NCI-H748 treated with DMSO at 0.1 percent for 48 hours (cell line): ENCODE data around the gene IDH2.
"Not testable (repeated sequence)": the region's sequence is repeated elsewhere in the genome, so short reads cannot be mapped to it uniquely, and the experiment has no call there.

Experiments used
- DNase-seq: peaks from one replicate; lab custom pipeline; 2025; lab: John Stamatoyannopoulos, UW

The IDH2 gene

DNA sequence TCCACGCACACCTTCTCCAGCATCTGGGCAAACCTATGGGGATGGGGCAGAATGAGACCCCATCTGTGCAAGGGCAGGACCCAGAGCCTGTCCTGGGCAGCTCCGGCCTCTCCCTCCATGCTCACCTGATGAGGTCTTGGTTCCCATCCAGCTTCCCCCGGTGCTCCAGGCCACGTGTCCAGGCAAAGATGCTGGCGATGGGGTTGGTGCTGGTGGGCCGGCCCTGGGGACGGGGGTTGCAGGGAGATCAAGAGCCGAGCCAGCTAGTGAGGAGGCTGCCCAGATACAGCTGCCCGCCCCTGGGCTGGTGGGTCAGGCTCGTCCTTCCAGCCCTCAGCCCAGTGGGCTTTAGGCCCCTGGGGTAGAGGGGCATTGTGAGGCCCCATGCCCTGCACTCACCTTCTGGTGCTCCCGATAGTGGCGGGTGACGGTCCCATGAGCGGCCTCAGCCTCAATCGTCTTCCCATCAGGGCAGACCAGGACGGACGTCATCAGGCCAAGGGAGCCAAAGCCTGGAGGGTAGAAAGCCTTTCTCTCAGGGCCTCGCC is 17.3 kb downstream of the IDH2 start:
- DNase-seq = no peak

DNA sequence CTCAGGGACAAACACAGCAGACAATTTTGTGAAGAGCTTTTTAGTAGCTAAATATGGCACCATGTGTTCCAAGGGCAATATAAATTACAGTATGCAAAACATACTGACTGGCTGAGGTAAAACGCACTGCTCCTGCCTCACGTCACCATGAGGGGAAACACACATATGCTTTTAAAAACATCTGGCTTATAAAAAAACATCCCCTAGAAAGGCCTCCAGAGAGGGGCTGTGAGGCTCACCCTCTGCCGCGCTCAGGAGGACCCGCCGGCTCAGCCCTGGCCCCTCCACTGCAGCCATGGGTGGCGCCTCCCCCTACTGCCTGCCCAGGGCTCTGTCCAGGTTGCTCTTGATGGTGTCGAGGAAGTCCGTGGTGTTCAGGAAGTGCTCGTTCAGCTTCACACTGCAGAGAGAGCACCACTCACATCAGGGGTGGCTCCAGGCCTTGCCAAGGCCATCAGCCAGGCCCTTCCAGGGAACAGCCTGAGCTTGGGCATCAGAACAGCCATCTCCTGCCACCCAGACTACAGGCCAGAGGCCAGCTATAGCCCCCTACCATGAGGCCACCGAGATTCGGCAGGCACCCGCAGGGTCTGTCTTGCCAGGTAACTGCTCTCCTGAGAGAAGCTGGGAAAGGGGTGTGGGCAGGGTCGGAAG is 18.2 kb downstream of the IDH2 start:
- no peak for DNase-seq

DNA sequence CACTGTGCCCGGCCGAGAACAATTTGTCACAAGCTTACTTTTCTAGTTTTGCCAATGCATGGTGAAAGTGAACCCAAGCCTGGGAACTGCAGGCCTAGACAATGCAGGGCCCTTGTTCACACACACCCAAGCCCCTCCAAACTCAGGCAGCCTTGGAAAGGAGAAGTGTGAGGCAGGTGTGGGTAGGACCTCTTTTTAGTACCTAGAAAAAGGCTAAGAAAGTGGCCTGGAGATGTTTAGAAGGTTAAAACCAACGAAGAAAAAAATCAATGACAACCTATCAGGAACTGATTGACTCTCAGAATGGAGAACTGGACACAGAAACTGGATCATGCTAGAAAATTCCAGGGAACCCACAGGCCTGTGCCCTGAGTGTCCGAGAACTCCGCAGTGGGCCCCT is 18.8 kb downstream of the IDH2 start:
- no peak for DNase-seq

DNA sequence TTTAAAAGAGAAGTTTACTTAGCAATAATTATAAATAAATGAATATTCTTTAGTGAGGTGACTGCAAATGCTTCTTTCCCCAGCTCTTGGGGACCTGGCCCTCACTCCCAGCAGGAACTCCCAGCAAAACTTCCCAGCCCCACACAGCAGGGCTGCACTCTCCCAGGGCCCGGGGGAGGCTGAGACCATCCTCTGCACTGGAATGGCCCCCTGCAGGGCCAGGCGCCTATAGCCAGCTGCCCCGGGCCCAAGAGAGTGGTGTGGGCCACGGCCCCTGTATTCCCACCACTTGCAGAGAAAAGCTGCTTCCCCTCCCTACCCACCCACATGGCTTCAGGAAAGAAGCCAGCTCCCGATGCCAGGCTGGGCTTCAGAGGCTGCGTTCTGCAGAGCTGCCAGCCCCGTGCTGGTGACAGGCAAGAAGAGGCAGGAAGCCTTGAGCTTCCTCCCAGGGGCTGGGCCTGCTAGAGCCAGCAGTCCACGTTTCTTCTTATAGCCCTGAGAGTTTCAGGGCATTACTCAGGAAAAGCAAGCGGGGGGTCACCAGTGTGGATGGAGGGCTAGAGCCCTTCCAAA is 20.0 kb downstream of the IDH2 start:
- DNase-seq = no peak

DNA sequence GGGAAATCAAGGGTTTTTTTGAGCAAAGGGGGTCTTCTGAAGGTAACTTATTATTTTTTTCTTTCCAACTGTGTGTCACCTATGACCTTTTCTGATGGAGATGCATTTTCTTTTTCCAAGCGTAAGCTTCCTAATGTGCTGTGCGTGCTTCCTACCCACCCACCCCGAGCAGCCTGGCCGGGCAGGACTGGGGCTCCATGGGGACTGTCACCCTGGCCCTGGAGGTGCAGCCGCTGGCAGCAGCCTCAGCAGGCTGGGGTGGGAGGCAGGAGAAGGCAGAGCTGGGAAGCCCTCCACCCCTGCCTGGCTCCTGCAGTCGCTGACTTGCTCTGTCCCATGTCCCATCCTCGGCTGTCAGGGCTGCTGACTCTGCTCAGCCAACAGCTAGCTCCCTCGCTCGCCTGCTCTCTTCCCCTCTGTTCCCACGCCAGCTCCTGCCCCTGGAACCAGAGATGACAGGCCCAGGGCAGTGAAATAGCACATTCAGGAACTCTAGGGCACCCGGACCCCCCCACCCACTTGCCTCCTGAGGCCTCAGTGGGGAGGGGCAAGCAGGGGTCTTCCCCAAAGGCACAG is 21.4 kb downstream of the IDH2 start:
- no peak for DNase-seq

DNA sequence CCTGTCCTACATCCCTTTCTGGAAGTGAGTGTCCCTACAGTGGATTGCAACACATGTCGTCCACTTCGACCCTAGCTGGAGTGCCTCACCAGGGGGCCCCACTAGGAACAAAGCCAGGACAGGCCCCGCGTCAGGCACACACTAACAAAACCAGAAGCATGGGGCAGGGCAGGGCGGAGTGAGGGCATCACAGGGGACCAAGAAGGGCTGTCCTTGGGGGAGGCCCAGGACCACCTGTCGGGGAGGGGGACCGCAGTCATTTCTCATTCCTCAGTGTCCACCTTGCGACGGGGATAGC is 21.9 kb downstream of the IDH2 start:
- no peak for DNase-seq

DNA sequence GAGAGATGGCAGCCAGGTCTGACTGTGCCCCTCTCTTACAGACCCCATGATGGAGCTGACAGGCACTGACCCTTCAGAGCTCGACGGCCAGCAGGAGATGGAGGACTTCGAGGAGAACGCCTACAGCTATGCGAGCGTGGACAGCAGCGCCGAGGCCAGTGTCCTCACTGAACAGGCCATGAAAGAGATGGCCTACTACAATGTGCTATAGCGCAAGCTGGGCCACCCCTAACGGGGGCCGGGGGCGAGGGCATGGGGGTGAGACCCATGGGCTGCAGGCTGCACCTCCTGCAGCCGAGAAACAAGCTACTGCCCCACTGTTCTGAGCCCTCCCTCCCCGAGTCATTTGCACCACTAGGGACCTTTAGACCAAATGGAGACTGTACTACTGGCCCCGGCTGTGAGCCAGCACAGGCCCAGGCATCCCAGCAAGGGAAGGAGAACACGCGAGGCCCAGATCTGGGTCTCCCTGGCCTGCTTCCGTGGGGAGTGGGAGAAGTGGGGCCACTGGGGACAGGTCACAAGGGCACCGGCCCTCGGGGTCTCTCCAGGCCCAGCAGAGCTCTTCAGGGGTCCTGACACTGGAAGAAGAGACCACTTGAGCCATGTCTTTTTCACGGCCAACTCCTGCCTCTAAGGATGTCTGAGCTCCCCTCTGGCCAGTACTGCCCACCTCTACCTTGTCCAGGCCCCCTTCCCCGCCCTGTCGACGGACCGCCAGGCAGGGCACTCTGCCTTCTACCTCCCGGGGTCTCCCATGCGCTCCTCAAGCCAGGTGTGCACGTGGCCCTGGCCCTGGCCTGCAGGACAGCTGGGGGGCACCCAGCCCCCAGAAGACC is 22.4 kb downstream of the IDH2 start:
- no peak for DNase-seq

DNA sequence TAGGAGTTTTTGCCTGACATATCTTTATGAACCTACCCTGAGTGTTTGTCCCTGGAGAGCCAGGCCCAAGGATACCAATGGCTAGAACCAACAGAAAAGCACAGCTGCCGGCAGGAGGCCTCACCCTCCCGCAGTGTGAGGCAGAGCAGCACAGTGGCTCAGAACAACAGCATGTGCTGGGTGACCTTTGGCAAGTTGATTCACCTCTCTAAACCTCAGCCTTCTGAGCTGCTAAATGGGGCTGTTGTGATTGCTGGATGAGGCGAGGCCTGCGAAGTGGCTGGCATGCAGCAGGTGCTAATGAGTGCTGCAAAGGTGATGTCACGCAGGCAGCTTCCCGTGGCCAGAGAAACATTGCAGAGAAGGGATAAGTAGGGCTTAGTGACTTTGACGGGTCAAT is 23.3 kb downstream of the IDH2 start:
- no peak for DNase-seq

DNA sequence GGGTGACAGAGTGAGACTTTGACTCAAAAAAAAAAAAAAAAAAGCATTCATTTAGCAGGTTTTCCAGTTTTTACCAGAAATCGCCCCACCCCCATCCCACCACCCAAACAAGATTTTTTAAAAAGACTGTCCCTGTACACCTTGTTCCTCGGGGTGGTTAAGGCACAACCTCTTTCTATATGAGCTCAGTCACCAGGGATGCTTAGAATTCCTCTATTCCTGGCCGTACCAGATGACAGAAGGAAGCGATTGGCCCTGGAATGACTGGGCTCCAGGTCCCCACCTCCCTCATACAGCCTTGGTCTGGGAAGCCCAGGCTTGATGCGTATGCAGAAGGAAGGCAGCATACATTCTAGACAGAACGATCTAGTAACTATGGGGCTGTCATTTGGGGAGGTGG is 25.6 kb downstream of the IDH2 start:
- no peak for DNase-seq

DNA sequence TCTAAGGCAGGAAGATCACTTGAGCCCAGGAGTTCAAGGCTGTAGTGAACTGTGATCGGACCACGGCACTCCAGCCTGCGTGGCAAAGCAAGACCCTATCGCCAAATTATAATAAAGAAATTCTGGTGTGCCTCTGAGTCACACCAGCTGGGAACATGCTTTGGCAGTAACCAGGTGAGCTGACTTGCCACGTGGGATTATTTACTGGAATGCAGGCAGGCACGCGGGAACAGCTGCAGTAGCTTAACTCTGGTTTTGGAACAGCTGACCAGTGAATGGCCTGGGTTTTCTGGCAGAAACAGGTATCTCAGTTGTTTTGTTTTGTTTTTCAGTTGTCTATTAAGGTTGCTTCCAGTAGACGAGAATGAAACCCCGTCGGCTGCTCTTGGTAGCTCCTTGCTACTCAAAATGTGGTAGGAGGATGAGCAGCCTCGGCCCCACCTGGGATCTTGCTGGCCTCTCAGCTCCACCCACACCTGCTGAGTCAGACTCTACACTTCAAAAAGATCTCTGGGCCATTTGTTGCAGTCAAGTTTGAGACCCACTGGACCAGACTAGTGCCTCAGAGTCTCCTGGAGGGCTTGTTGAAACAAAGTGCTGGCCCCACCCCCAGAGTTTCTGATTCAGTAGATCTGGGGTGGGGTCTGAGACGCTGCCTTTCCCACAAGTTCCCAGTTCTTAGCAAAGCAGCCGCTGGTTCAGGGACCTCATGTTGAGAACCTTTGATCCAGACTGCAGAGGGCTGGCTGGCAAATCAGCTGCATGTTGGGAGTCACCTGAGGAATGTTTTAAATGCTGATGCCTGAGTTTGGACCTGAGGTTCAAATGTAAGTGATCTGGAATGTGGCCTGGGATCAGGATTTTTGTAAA is 26.6 kb downstream of the IDH2 start:
- no peak for DNase-seq

DNA sequence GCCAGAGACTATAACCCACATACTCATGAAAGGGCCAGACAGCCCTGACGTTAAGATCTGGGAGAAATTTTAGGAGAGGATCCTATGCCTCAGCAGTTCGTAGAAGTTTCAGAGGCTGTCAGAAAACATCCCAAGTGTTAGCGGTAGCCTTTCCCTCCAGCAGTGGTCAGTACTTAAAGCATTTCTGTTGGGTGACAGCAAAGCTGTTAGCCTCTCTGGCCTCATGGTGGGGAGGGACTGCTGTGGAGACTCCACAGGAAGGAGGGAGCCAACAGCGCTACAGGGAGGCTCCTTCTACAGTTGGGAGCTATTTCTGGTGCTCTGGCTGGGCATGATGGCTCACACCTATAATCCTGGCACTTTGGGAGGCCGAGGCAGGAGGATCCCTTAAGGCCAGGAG is 27.4 kb downstream of the IDH2 start:
- no peak for DNase-seq

DNA sequence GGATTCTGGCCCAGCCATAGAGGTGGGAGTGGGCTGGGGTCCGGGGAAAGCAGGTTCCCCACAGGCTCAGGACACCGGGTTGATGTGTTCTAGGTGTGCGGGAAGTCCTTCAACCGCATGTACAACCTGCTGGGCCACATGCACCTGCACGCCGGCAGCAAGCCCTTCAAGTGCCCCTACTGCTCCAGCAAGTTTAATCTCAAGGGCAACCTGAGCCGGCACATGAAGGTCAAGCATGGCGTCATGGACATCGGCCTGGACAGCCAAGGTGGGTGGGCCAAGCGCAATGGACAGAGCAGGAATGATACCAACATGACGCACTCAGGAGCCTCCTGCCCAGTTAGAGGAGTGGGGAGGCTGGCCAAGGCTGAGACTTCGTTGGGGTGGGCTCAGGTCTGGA is 28.2 kb downstream of the IDH2 start:
- DNase-seq = no peak

DNA sequence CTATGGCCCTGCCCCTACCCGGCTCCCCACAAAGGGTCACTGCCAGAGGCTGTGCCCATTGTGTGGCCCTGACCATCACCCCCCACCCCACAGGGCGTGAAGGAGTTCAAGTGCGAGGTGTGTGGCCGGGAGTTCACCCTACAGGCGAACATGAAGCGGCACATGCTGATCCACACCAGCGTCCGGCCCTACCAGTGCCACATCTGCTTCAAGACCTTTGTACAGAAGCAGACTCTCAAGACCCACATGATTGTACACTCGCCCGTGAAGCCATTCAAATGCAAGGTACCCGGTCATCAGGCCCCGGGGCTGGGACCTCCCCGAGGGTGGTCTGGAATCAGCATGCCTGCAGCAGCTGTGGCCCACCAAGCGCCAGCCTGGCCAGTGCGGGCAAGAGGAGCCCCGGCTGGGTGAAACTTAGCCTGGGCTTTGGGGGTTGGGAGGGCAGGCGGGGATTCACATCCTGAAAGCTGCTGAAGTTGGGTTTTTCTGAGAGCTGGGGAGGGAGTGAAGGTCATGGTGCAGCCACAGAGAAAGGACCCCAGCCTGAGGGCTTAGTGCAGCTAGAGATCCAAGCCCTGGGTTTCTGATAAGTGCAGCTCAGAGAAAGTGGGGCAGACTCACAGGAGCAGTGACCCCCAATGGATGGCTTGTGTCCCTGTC is 29.2 kb downstream of the IDH2 start:
- no peak for DNase-seq

DNA sequence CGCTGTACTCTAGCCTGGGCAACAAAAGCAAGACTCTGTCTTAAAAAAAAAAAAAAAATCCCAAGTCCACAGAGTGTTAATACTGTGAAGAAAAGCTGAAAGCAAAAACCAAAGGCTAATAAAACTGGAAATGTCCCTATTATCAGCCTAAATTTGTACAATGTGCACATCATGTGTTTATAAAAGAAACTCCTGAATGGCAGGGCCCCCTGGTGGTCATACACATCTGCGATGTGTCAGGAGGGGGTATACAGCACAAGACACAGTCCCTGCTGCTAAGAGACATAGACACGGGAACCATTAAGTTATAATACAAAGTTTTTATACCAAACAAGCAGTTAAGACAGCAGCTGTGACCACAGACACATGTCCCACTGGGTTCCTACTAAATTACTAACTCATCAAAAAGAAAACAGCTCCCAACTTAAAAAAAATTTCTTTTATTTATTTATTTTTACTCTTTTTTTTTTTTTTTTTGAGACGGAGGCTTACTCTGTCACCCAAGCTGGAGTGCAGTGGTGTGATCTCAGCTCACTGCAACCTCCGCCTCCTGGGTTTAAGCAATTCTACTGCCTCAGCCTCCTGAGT is 31.0 kb downstream of the IDH2 start:
- DNase-seq = peak; percentile 18

DNA sequence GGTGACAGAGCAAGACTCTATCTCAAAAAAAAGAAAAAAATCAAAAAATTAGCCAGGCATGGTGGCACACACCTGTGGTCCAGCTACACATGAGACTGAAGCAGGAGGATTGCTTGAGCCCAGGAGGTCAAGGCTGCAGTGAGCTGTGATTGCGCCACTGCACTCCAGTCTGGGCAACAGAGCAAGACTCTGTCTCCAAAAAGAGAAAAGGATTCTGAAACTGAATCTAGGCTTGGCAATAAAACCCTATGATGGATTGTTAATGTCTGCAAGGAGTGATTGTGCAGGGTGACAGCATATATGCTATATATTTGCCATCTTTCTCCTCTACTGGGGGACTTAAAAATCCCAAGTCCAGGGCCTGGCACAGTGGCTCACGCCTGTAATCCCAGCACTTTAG is 31.6 kb downstream of the IDH2 start:
- DNase-seq = not testable (repeated sequence)

DNA sequence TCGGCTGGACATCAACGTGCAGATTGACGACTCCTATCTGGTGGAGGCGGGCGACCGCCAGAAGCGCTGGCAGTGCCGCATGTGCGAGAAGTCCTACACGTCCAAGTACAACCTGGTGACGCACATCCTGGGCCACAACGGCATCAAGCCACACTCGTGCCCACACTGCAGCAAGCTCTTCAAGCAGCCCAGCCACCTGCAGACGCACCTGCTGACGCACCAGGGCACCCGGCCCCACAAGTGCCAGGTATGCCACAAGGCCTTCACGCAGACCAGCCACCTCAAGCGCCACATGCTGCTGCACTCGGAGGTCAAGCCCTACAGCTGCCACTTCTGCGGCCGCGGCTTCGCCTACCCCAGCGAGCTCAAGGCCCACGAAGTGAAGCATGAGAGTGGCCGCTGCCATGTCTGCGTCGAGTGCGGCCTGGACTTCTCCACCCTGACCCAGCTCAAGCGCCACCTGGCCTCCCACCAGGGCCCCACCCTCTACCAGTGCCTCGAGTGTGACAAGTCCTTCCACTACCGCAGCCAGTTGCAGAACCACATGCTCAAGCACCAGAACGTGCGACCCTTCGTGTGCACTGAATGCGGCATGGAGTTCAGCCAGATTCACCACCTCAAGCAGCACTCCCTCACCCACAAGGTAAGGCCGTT is 34.2 kb downstream of the IDH2 start:
- DNase-seq = no peak

DNA sequence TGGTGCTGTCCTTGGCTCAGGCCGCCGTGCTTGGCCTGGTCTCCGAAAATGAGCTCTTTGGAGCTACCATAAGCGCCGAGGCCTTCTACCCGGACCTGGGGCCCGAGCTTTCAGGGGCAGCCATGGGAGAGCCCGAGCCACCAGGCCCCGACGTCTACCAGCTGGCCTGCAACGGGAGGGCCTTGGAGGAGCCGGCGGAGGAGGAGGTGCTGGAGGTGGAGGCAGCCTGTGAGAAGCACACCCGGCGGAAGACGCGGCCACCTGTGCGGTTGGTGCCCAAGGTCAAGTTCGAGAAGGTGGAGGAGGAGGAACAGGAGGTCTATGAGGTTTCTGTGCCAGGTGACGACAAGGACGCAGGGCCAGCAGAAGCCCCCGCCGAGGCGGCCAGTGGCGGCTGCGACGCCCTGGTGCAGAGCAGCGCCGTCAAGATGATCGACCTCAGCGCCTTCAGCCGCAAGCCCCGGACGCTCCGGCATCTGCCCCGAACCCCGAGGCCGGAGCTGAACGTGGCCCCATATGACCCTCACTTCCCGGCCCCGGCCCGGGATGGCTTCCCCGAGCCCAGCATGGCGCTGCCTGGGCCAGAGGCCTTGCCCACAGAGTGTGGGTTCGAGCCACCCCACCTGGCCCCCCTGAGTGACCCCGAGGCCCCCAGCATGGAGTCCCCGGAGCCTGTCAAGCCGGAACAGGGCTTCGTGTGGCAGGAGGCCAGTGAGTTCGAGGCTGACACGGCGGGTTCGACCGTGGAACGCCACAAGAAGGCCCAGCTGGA is 34.9 kb downstream of the IDH2 start:
- DNase-seq = no peak

DNA sequence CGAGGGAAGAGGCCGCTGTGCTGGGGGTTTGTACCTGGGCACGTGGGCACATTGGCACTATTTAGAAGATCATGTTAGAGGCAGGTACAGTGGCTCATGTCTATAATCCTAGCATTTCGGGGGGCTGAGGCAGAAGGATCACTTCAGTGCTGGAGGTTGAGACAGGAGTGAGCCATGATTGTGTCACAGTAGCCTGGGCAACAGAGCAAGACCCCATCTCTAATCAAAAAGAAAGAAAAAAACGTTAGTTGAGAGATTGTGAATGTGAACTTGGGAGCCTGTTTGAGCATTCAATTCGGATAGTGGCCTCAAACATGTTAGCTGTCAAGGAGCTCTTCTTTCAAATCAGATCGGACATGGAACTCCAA is 36.6 kb downstream of the IDH2 start:
- DNase-seq = no peak

DNA sequence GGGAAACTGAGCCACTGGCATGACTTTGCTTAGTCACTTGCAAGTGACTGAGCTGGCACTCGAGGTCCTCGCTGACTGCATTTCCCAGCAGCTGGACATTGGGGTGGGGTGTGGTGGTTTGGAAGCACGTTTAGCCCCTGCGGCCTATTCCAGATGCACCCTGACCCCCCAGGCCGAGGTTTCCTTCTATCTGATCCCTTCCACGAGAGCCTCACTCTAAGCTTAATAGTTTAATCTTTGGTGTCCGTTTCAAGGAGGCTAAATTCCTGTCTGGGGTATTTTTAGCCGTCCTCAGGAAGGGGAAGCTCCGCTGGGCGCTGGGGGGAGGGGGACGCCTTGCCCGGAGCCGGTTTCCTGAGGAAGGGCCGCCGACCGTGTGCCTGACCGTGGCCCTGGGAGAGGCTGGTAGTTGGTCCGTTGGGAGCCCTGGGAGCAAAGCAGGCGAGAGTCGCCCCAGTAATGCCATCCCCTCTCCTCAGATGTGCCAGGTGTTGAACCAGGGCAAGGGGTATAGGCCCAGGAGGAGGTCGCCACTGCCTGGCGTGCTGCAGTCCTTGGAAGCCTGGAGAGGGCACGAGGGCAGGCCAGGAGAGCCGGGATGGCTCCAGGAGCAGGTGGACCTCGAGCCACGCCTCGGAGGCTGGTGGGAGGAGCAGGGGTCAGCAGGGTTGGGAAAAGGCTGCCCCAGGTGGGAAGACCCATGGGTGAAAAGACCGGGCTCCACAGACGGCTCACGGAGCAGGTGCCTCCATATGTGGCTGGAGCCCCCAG is 37.2 kb downstream of the IDH2 start:
- DNase-seq = no peak
